ENCODE measurements around the gene THSD7B.
"Not testable (repeated sequence)": the region's sequence is repeated elsewhere in the genome, so short reads cannot be mapped to it uniquely, and the experiment has no call there.

Gene THSD7B

GRCh38 chr2:137525641-137526190 lies 760.4 kb downstream of the THSD7B start:
- no peak for DNase-seq (ENCODE audit: low read depth, low spot score)

- DNase-seq (ENCODE audit: low read depth, low spot score): no peak
Measured at GRCh38 chr2:137535897-137536296, 770.6 kb downstream of the THSD7B start.

GRCh38 chr2:137539336-137539735 lies 774.0 kb downstream of the THSD7B start:
- DNase-seq (ENCODE audit: low read depth, low spot score): no peak

- no peak for DNase-seq (ENCODE audit: low read depth, low spot score)
Measured at GRCh38 chr2:137547842-137548241, 782.5 kb downstream of the THSD7B start.

GRCh38 chr2:137566387-137566786 lies 801.0 kb downstream of the THSD7B start:
- no peak for DNase-seq (ENCODE audit: low read depth, low spot score)

GRCh38 chr2:137570484-137570883 lies 805.1 kb downstream of the THSD7B start:
- no peak for DNase-seq (ENCODE audit: low read depth, low spot score)

GRCh38 chr2:137587834-137588233 lies 822.5 kb downstream of the THSD7B start:
- not testable (repeated sequence) for DNase-seq (ENCODE audit: low read depth, low spot score)

GRCh38 chr2:137588578-137588977 lies 823.2 kb downstream of the THSD7B start:
- DNase-seq (ENCODE audit: low read depth, low spot score): not testable (repeated sequence)

- DNase-seq (ENCODE audit: low read depth, low spot score): no peak
Measured at GRCh38 chr2:137590102-137590501, 824.8 kb downstream of the THSD7B start.

- no peak for DNase-seq (ENCODE audit: low read depth, low spot score)
Measured at GRCh38 chr2:137607722-137608318, 842.5 kb downstream of the THSD7B start.

GRCh38 chr2:137638932-137639331 lies 873.6 kb downstream of the THSD7B start:
- DNase-seq (ENCODE audit: low read depth, low spot score): no peak

- no peak for DNase-seq (ENCODE audit: low read depth, low spot score)
Measured at GRCh38 chr2:137644731-137645130, 879.4 kb downstream of the THSD7B start.

GRCh38 chr2:137654046-137654445 lies 888.7 kb downstream of the THSD7B start:
- no peak for DNase-seq (ENCODE audit: low read depth, low spot score)

GRCh38 chr2:137655814-137656213 lies 890.5 kb downstream of the THSD7B start:
- no peak for DNase-seq (ENCODE audit: low read depth, low spot score)

GRCh38 chr2:137658433-137658832 lies 893.1 kb downstream of the THSD7B start:
- no peak for DNase-seq (ENCODE audit: low read depth, low spot score)

- DNase-seq (ENCODE audit: low read depth, low spot score): no peak
Measured at GRCh38 chr2:137659616-137660015, 894.3 kb downstream of the THSD7B start.

GRCh38 chr2:137670111-137670510 lies 904.8 kb downstream of the THSD7B start:
- no peak for DNase-seq (ENCODE audit: low read depth, low spot score)

- no peak for DNase-seq (ENCODE audit: low read depth, low spot score)
Measured at GRCh38 chr2:137672989-137673552, 907.7 kb downstream of the THSD7B start.

GRCh38 chr2:137674991-137675390 lies 909.6 kb downstream of the THSD7B start:
- no peak for DNase-seq (ENCODE audit: low read depth, low spot score)

- no peak for DNase-seq (ENCODE audit: low read depth, low spot score)
Measured at GRCh38 chr2:137675584-137676327, 910.4 kb downstream of the THSD7B start.

GRCh38 chr2:137676346-137676745 lies 911.0 kb downstream of the THSD7B start:
- no peak for DNase-seq (ENCODE audit: low read depth, low spot score)

GRCh38 chr2:137677466-137677865 lies 912.1 kb downstream of the THSD7B start:
- DNase-seq (ENCODE audit: low read depth, low spot score): no peak

GRCh38 chr2:137689549-137689948 lies 924.2 kb downstream of the THSD7B start:
- no peak for DNase-seq (ENCODE audit: low read depth, low spot score)

All from brain pericyte (primary cell).